K562 (cell line): ENCODE results near the gene ELOVL5. TPM values are rescaled to one million over a fixed set of nuclear protein-coding genes. Genes with fewer than 3 reads are reported as not detected.

ENCODE experiments used
- ATAC-seq: fragments of 200-7000 bp; cut with Tn5 transposase; 3 replicates; pipeline ENCODE4 v1.9.1; 2020; ENCODE audit warnings: moderate library complexity
- BruUV-seq: library from RNA; stranded (reverse); fragments of 400-500 nt; replicated peaks from 2 replicates; lab custom pipeline; 2021; lab: Mats Ljungman, UMichigan
- CTCF ChIA-PET: fragments of 300-600 bp; formaldehyde crosslinking; extraction: SDS; loops from one replicate; lab custom pipeline; 2021; ENCODE audit warnings: low intra/inter-chr PET ratio; lab: Yijun Ruan, JAX
- POLR2A ChIA-PET: fragments of 300-600, 350-650 bp; sonication (Branson Sonifier 250); formaldehyde crosslinking; extraction: SDS; loops from one replicate; lab custom pipeline; 2021; ENCODE audit warnings: antibody characterized with exemption, inconsistent platforms; lab: Yijun Ruan, JAX
- DNase-seq, 4 experiments: peaks; one replicate each; pipeline versions ENCODE4 v3.0.0 to v3.0.0-alpha.2; 2011 to 2018; ENCODE audit warnings: low spot score in 3 of 4, mixed read lengths in 3 of 4; ENCODE audit errors: extremely low read depth in 1 of 4
- FAIRE-seq: peaks from 2 replicates; lab custom pipeline; 2011; peaks lifted over from hg19 to GRCh38; lab: Jason Lieb, UNC
- H2AFZ ChIP-seq: 2 replicates; pipeline ENCODE4 v1.6.0; 2011; ENCODE audit warnings: low read depth, low read length, control low read depth, inconsistent platforms
- H3K27ac ChIP-seq: fragments of 200-600 bp; 3 replicates; pipeline ENCODE4 v1.8.0; 2011; ENCODE audit warnings: low read depth, mild to moderate bottlenecking, control low read depth, inconsistent platforms, low read length, moderate library complexity, mixed read lengths; ENCODE audit errors: extremely low read depth
- H3K27me3 ChIP-seq, 2 experiments: fragments of 300-600 bp in 1 of 2; 2 replicates in 1 of 2; 3 replicates in 1 of 2; pipeline versions ENCODE4 v1.6.0 to v1.8.0; 2011; ENCODE audit warnings: inconsistent platforms in 2 of 2, low read length in 2 of 2, mild to moderate bottlenecking in 1 of 2, mixed read lengths in 1 of 2, moderate library complexity in 1 of 2; ENCODE audit not compliant: control insufficient read depth in 2 of 2, insufficient read depth in 2 of 2
- H3K36me3 ChIP-seq: fragments of 300-600 bp; 3 replicates; pipeline ENCODE4 v1.8.0; 2011; ENCODE audit warnings: mild to moderate bottlenecking, low read length, inconsistent platforms; ENCODE audit not compliant: control insufficient read depth, insufficient read depth
- H3K4me1 ChIP-seq, 2 experiments: fragments of 200-600 bp in 1 of 2; replicated peaks in 1 of 2; 2 replicates in 1 of 2; 3 replicates in 1 of 2; pipeline versions ENCODE4 v1.5.1 to v1.8.0; 2011; ENCODE audit warnings: inconsistent platforms in 2 of 2, low read length in 2 of 2, mild to moderate bottlenecking in 1 of 2, mixed read lengths in 1 of 2, moderate library complexity in 1 of 2; ENCODE audit not compliant: control insufficient read depth in 2 of 2, insufficient read depth in 2 of 2
- H3K4me2 ChIP-seq: 2 replicates; pipeline ENCODE4 v1.6.1; 2011; ENCODE audit warnings: low read length, control low read depth, inconsistent platforms, mixed read lengths; ENCODE audit not compliant: insufficient read depth
- H3K4me3 ChIP-seq: fragments of 200-600 bp; sonication (generic), shearing (Covaris generic); 2 replicates; pipeline ENCODE4 v1.5.1; 2016; ENCODE audit warnings: control low read depth, inconsistent platforms
- H3K79me2 ChIP-seq: fragments of 200-600 bp; 3 replicates; pipeline ENCODE4 v1.8.0; 2011; ENCODE audit warnings: low read length, inconsistent platforms; ENCODE audit not compliant: control insufficient read depth, insufficient read depth
- H3K9ac ChIP-seq, 2 experiments: 2 replicates each; pipeline versions ENCODE4 v1.6.0 to v1.6.1; 2011; ENCODE audit warnings: low read depth in 2 of 2, low read length in 2 of 2, control low read depth in 1 of 2, inconsistent platforms in 1 of 2, mild to moderate bottlenecking in 1 of 2, mixed read lengths in 1 of 2; ENCODE audit not compliant: insufficient read depth in 1 of 2
- H3K9me1 ChIP-seq: one replicate; pipeline ENCODE4 v1.6.0; 2011; ENCODE audit warnings: inconsistent platforms, mild to moderate bottlenecking, low read length, moderate library complexity; ENCODE audit not compliant: control insufficient read depth, insufficient read depth
- H3K9me3 ChIP-seq: replicated peaks from 2 replicates; pipeline ENCODE4 v1.5.1; 2011; ENCODE audit warnings: low read depth, low read length, inconsistent platforms; ENCODE audit not compliant: control insufficient read depth, insufficient read depth
- H4K20me1 ChIP-seq: replicated peaks from 2 replicates; pipeline ENCODE4 v1.6.1; 2011; ENCODE audit warnings: low read length, inconsistent platforms, mixed read lengths; ENCODE audit not compliant: control insufficient read depth, insufficient read depth
- BHLHE40 ChIP-seq: IDR thresholded peaks from 2 replicates; pipeline ENCODE4 v1.6.1; 2011; ENCODE audit warnings: low read length, improper control_type of control experiment
- CBX2 ChIP-seq: fragments of 200-600 bp; sonication (generic); IDR thresholded peaks from one replicate; pipeline ENCODE4 v1.6.1; 2012; ENCODE audit warnings: mild to moderate bottlenecking, low read length, inconsistent platforms; ENCODE audit not compliant: insufficient read depth, poor library complexity, severe bottlenecking
- CXXC5 ChIP-seq: fragments of 250-450 bp; sonication (Bioruptor Pico); IDR thresholded peaks from 2 replicates; pipeline ENCODE4 v1.8.0; 2022; ENCODE audit warnings: inconsistent platforms, mild to moderate bottlenecking, moderate library complexity
- HCFC1 ChIP-seq: IDR thresholded peaks from 2 replicates; pipeline ENCODE4 v1.6.1; 2012; ENCODE audit warnings: low read depth, low read length, improper control_type of control experiment
- HDGF ChIP-seq: fragments of 450-650 bp; IDR thresholded peaks from 2 replicates; pipeline ENCODE4 v1.6.1; 2016
- KLF10 ChIP-seq: fragments of 250-450 bp; sonication (Bioruptor Pico); IDR thresholded peaks from 2 replicates; pipeline ENCODE4 v1.6.1; 2021; ENCODE audit warnings: matching md5 sums
- MEF2D ChIP-seq: conservative IDR thresholded peaks from 2 replicates; pipeline ENCODE4 v1.6.1; 2016; ENCODE audit warnings: low read depth, missing genetic modification characterization, missing compliant biosample characterization
- MTF1 ChIP-seq: fragments of 250-450 bp; sonication (Bioruptor Pico); IDR thresholded peaks from 2 replicates; pipeline ENCODE4 v1.9.0; 2021; ENCODE audit warnings: moderate library complexity, mild to moderate bottlenecking, inconsistent platforms, borderline replicate concordance
- NFYB ChIP-seq: IDR thresholded peaks from 2 replicates; pipeline ENCODE4 v1.6.1; 2011; ENCODE audit warnings: mild to moderate bottlenecking, moderate library complexity; ENCODE audit not compliant: insufficient read length; ENCODE audit errors: extremely low read depth
- NR2C2 ChIP-seq, 2 experiments: fragments of 200-800 bp in 1 of 2; sonication (Bioruptor generic) in 1 of 2; sonication (generic) in 1 of 2; formaldehyde crosslinking in 1 of 2; IDR thresholded peaks; 2 replicates each; pipeline versions ENCODE4 v1.6.1 to v1.8.0; 2016 to 2022; ENCODE audit warnings: mild to moderate bottlenecking in 1 of 2, missing compliant biosample characterization in 1 of 2, missing genetic modification characterization in 1 of 2, missing genetic modification reagents in 1 of 2
- NR4A1 ChIP-seq, 2 experiments: fragments of 250-450 bp in 1 of 2; fragments of 450-650 bp in 1 of 2; sonication (Bioruptor Pico) in 1 of 2; IDR thresholded peaks; 2 replicates each; pipeline versions ENCODE4 v1.4.0 to v1.6.1; 2016 to 2020; ENCODE audit warnings: mild to moderate bottlenecking in 2 of 2, missing compliant biosample characterization in 1 of 2, missing genetic modification characterization in 1 of 2, moderate library complexity in 1 of 2
- SNRNP70 ChIP-seq: fragments of 200-400 bp; formaldehyde crosslinking; optimal IDR thresholded peaks from 2 replicates; pipeline ENCODE3; 2017; ENCODE audit warnings: low read depth, low read length
- ZNF239 ChIP-seq: fragments of 250-450 bp; sonication (Bioruptor Pico); IDR thresholded peaks from 2 replicates; pipeline ENCODE4 v1.4.0; 2020; ENCODE audit warnings: mild to moderate bottlenecking
- ZNF589 ChIP-seq: fragments of 200-800 bp; sonication (Bioruptor generic); IDR thresholded peaks from 2 replicates; pipeline ENCODE4 v1.6.1; 2016; ENCODE audit warnings: low read depth, missing genetic modification characterization, missing compliant biosample characterization
- WGBS: fragments of 100-300 bp; shearing (Covaris generic); methylation state at CpG from one replicate; pipeline ENCODE4 v1.1.6; 2016; ENCODE audit warnings: low coverage, mixed read lengths; ENCODE audit not compliant: insufficient coverage; ENCODE audit errors: missing lambda C conversion rate; 5-methylcytosine and 5-hydroxymethylcytosine counted together
- in situ Hi-C: fragments of 300-500 bp; cut with MboI; formaldehyde crosslinking; loops from 4 replicates; pipeline ENCODE4 v1.15.0; 2018; ENCODE audit warnings: inconsistent platforms, mixed read lengths
- intact Hi-C: fragments of 100-400 bp; cut with micrococcal nuclease; formaldehyde crosslinking; loops from 2 replicates; pipeline ENCODE4 v1.14.2; 2022
- polyA plus RNA-seq, 8 experiments: library from polyadenylated mRNA; depleted of rRNA in 4 of 8; stranded (reverse) in 5 of 8; unstranded in 3 of 8; fragments of >200 nt; fragmentation: Nextera tagmentation in 2 of 8; fragmentation: Illumina TruSeq in 1 of 8; extraction: Ambion mirVana in 2 of 8; extraction: Trizol in 1 of 8; gene quantifications; 2 replicates each; pipeline versions ENCODE4 v1.2.1 to v1.2.3, GENCODE V29; 2011 to 2014; ENCODE audit warnings: inconsistent platforms in 1 of 8, missing spikeins in 1 of 8
- total RNA-seq, 7 experiments: library from RNA; depleted of rRNA in 6 of 7; stranded (reverse); fragments of >200 nt in 6 of 7; fragmentation: Illumina TruSeq in 2 of 7; extraction: Trizol in 2 of 7; gene quantifications; 2 replicates each; pipeline versions ENCODE4 v1.2.1 to v1.2.3, GENCODE V29; 2011 to 2021; ENCODE audit warnings: low replicate concordance in 1 of 7
- TF ChIP-seq, protein P1 (sequence below): sonication (generic); formaldehyde crosslinking; IDR thresholded peaks from 2 replicates; pipeline ENCODE4 v1.8.1; 2023; ENCODE audit warnings: missing genetic modification reagents, mild to moderate bottlenecking, borderline replicate concordance

The ELOVL5 gene
- total and polyA plus RNA-seq, 9 of the 15 experiments (the other 6 are each of a cell fraction or from before 2014, with no cell fraction given): 70.6 to 245 (median 132) TPM

DNA sequence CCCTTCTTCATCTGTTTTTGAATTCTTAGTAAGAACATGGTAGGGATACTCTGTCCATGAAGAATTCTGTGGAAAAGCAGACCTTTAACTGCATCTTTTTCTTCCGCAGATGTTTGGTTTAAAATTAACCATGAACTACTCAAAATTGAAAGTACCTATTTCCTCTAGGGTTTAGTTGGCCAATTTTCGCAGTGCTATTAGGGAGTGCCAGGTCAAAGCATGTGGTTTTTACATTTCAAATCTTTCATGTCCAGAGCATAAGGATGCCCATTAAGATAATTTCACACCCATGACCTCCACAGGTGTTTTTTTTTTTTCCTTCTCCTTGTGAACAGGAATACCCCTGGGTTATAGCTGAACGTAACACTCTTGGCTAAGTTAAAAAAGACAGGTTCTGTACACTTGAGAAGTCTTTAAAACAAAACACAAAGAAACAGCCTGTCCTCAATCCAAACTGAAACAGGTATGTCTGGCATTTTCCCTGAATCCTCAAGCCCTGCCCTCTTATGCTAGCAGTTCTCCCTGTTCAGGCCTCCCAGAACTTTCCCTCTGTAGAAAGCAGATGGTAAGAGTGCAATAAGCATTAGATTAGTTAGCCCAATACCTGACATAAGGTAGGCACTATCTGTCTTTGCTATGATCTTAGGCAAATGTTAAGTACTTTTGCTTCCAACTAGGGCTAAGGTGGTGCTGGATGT lies 67.1 kb downstream of the ELOVL5 start:
- Histone ChIP-seq H3K4me1 (no peaks in the 10 kb centered on the region), H3K27me3 (no peaks in the 10 kb centered on the region), H3K27ac (no peak overlapping the region), H3K9me3 (no peaks in the 10 kb centered on the region), H2AFZ (no peak overlapping the region), H3K9ac (no peak overlapping the region; a peak in 1 of 4 replicates), H3K4me2 (no peak overlapping the region), H3K9me1 (no peaks in the 10 kb centered on the region), H3K79me2 (peaks cover 64% of the 10 kb centered on the region), H3K4me3 (no peak overlapping the region), H4K20me1 (0 out of 2 replicates have a peak, but pooled peaks cover 4% of the 10 kb centered on the region), H3K36me3 (peaks cover 91% of the 10 kb centered on the region)
- intact Hi-C loops: no loop called here
- DNase-seq: no peak
- in situ Hi-C loops: no loop called here
- CTCF ChIA-PET: no interaction called here
- TF ChIP-seq CBX2 (no peak), ZNF589 (CRISPR knock-in tag) (no peak), MEF2D (tag) (no peak), MTF1 (no peak), NR4A1 (CRISPR knock-in tag; IDR thresholded peaks at IDR 0.05) (no peak), NR4A1 (tag; IDR thresholded peaks at IDR 0.05) (no peak), CXXC5 (CRISPR knock-in tag) (no peak), HDGF (no peak), HCFC1 (no peak), SNRNP70 (no peak), NFYB (no peak), ZNF239 (CRISPR knock-in tag) (no peak), BHLHE40 (no peak), KLF10 (no peak), NR2C2 (CRISPR knock-in tag; IDR thresholded peaks at IDR 0.05) (no peak), NR2C2 (tag; IDR thresholded peaks at IDR 0.05) (no peak)
- TF ChIP-seq, protein P1, sequence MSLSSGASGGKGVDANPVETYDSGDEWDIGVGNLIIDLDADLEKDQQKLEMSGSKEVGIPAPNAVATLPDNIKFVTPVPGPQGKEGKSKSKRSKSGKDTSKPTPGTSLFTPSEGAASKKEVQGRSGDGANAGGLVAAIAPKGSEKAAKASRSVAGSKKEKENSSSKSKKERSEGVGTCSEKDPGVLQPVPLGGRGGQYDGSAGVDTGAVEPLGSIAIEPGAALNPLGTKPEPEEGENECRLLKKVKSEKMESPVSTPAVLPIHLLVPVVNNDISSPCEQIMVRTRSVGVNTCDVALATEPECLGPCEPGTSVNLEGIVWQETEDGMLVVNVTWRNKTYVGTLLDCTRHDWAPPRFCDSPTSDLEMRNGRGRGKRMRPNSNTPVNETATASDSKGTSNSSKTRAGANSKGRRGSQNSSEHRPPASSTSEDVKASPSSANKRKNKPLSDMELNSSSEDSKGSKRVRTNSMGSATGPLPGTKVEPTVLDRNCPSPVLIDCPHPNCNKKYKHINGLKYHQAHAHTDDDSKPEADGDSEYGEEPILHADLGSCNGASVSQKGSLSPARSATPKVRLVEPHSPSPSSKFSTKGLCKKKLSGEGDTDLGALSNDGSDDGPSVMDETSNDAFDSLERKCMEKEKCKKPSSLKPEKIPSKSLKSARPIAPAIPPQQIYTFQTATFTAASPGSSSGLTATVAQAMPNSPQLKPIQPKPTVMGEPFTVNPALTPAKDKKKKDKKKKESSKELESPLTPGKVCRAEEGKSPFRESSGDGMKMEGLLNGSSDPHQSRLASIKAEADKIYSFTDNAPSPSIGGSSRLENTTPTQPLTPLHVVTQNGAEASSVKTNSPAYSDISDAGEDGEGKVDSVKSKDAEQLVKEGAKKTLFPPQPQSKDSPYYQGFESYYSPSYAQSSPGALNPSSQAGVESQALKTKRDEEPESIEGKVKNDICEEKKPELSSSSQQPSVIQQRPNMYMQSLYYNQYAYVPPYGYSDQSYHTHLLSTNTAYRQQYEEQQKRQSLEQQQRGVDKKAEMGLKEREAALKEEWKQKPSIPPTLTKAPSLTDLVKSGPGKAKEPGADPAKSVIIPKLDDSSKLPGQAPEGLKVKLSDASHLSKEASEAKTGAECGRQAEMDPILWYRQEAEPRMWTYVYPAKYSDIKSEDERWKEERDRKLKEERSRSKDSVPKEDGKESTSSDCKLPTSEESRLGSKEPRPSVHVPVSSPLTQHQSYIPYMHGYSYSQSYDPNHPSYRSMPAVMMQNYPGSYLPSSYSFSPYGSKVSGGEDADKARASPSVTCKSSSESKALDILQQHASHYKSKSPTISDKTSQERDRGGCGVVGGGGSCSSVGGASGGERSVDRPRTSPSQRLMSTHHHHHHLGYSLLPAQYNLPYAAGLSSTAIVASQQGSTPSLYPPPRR: no peak
- POLR2A ChIA-PET: interaction anchor here (0.5 to 1.0 kb wide), 2 partner anchors 8 to 14 kb away, joined by 3 to 4 read pairs; no protein-coding TSS in a partner anchor
- WGBS: 95% methylated on average over 3 of the region's 3 CpGs
- no TSS peak for BruUV-seq
- ATAC-seq: no peak
- FAIRE-seq: no peak
